Glomerular visceral epithelial cell (primary cell): Measurements from ENCODE around the gene COL27A1.
"Not testable (repeated sequence)": the region's sequence is repeated elsewhere in the genome, so short reads cannot be mapped to it uniquely, and the experiment has no call there.

ENCODE experiments used
- DNase-seq: peaks from one replicate; pipeline ENCODE4 v3.0.0-alpha.2; 2016; ENCODE audit errors: extremely low spot score

Gene COL27A1

GRCh38 chr9:114184071-114184470 lies 28.7 kb downstream of the COL27A1 start:
- DNase-seq, result no peak

- DNase-seq, result no peak
Measured at GRCh38 chr9:114184866-114185265, 29.5 kb downstream of the COL27A1 start.

- DNase-seq, result no peak
Measured at GRCh38 chr9:114185570-114186490, 30.5 kb downstream of the COL27A1 start.

- no peak for DNase-seq
Measured at GRCh38 chr9:114186605-114187289, 31.4 kb downstream of the COL27A1 start.

- DNase-seq, result no peak
Measured at GRCh38 chr9:114187827-114188226, 32.5 kb downstream of the COL27A1 start.

- no peak for DNase-seq
Measured at GRCh38 chr9:114189823-114190562, 34.7 kb downstream of the COL27A1 start.

GRCh38 chr9:114190563-114190905 lies 35.2 kb downstream of the COL27A1 start:
- DNase-seq, result no peak

- DNase-seq, result not testable (repeated sequence)
Measured at GRCh38 chr9:114191402-114191801, 36.1 kb downstream of the COL27A1 start.

GRCh38 chr9:114192539-114192938 lies 37.2 kb downstream of the COL27A1 start:
- DNase-seq, result no peak

GRCh38 chr9:114193090-114193489 lies 37.8 kb downstream of the COL27A1 start:
- DNase-seq, result no peak

- DNase-seq, result no peak
Measured at GRCh38 chr9:114196117-114196516, 40.8 kb downstream of the COL27A1 start.

GRCh38 chr9:114196979-114197622 lies 41.8 kb downstream of the COL27A1 start:
- no peak for DNase-seq

GRCh38 chr9:114198249-114199040 lies 43.1 kb downstream of the COL27A1 start:
- DNase-seq, result no peak

- no peak for DNase-seq
Measured at GRCh38 chr9:114200721-114201300, 45.5 kb downstream of the COL27A1 start.

GRCh38 chr9:114202396-114202795 lies 47.1 kb downstream of the COL27A1 start:
- no peak for DNase-seq

GRCh38 chr9:114202849-114203248 lies 47.5 kb downstream of the COL27A1 start:
- DNase-seq, result no peak

- DNase-seq, result no peak
Measured at GRCh38 chr9:114203410-114204140, 48.2 kb downstream of the COL27A1 start.

GRCh38 chr9:114204265-114204664 lies 48.9 kb downstream of the COL27A1 start:
- no peak for DNase-seq

GRCh38 chr9:114205171-114206015 lies 50.1 kb downstream of the COL27A1 start:
- no peak for DNase-seq
